Activated T-cell treated with anti-CD3 and anti-CD28 coated beads, Interleukin-2, amount 50 U/mL, for 48 hours (primary cell): ENCODE results near the gene ECE1.
"Not testable (repeated sequence)": the region's sequence is repeated elsewhere in the genome, so short reads cannot be mapped to it uniquely, and the experiment has no call there.

Experiments
- DNase-seq, 2 experiments: peaks; one replicate each; pipeline ENCODE4 v3.0.0-alpha.2; 2020

Gene ECE1

DNA sequence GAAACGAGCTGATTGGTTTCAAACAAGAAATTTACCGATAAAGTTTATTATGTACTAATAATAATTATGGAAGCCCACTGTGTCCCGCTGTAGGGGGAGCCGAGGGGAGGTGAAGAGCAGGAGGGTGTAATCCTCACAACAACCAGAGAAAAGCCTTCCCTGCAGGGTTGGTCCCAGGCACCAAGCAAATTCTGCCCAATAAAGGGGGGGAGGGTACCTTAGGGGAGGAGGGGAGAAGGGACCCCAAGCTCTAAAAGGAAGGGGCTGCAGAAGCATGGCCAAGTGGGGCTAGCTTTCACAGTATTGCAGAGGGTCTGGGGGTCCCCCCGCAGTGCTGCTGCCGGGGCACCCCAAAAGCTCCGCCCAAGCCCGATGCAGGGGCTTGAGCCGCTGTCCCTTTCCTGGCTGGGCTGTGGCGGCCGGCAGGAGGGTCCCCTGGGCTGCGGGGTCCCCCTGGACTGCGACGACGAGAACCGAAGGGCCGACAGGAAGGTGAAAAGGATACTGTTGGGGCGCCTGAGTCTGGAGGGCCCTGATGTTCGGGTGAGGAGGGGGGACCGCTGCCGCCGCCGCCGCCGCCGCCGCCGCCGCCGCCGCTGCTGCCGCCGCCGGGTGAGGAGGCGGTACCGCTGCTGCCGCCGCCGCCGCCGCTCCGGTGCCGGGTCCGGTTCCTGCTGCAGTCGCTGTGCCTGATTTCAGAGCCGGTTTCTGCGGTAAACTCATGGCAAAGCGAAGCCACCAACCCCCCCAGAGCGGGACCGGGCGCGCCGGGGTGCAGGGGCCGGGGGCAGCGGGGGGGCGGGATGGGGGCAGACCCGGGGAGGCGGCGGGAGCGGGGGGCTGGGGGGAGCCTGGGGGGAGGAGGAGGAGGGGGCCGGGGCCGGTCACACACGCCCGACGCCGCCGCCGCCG is 114.3 kb downstream of the ECE1 start:
- peak; percentile 51 to 59 for DNase-seq

DNA sequence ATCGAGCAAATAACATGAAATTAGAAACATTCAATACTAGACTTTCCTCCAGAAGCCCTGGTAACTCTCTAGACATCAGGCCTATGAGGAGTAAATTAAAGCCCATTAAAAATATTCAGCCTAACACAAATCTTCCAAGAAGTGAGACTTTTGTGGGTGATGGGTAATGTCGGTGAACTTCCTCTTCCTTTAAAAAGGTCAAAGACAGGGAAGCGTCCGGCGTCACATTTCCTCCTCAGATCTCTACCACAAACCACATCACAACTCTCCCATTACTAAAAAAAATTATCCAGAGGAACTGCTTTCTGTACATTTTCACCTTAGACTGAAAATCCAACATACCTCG is 115.0 kb downstream of the ECE1 start:
- peak; percentile 26 to 39 for DNase-seq

DNA sequence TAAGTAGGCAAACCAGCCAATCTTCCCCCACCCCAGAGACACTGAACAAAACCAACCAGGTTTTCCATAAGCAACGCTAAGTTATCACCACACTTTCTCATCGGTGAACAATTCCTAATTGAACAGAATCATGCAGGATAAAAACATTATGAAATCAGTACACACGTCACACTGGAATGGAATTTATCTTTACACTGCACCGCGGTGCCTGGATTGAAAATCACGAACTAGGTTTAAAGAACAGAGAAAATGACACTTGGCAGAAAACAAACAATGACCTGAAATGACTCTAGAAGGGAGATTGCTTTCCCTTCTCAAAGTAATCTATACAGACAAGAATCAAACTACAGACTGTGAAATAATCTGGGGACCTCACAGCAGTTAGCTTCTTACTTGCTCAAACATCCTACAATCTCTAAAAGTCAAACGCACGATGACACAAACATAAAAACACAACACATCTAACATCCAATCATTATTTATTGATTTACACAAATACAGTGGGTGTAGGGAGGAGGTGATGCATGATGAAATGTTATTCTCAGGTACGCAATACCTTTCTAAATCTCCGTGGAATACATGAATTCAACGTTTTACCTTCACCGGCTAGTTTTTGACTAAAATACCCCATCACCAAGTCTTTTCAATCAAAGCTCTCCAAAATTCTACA is 115.5 kb downstream of the ECE1 start:
- no peak for DNase-seq

DNA sequence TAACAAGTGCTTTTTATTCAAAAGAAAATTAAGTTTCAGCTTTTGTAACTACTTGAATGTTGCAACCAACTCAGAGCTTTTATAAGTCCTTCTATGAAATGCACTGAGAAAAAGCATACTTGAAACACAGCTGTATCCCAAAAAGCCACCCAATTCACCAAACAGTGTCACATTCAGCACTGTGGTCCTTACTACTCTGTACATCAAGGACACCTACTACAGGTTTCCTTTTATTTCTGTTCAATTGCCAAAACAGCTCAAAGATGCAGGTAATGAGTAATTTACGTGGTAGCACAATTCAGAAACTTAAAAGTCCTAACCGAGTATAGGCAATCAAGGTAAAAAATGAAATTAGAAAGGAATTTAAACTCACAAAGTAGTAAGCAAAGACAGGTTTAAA is 116.0 kb downstream of the ECE1 start:
- no peak for DNase-seq

DNA sequence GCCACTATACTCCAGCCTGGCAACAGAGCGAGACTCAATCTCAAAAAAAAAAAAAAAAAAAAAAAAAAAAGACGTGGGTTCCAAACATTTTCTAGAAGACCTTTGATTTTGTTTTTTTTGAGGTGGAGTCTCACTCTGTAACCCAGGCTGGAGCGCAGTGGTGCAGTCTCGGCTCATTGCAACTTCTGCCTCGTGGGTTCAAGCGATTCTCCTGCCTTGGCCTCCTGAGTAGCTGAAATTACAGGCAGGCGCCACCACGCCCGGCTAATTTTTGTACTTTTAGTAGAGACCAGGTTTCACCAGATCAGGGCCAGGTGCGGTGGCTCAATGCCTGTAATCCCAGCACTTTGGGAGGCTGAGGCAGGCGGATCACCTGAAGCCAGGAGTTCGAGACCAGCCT is 117.2 kb downstream of the ECE1 start:
- not testable (repeated sequence) for DNase-seq

- DNase-seq: not testable (repeated sequence)
These were observed 119.4 kb downstream of the ECE1 start for GRCh38 chr1:21170837-21171236.

- DNase-seq: no peak
These were observed 121.8 kb downstream of the ECE1 start for GRCh38 chr1:21168444-21168843.
